NB4 (cell line): ENCODE data around the gene SLC25A6.

Experiments
- CTCF ChIP-seq: IDR thresholded peaks from one replicate; pipeline ENCODE4 v1.5.1; 2012; ENCODE audit warnings: low read depth, low read length
- POLR2A ChIP-seq: IDR thresholded peaks from 2 replicates; pipeline ENCODE4 v1.6.1; 2011; ENCODE audit warnings: mild to moderate bottlenecking; ENCODE audit not compliant: insufficient read length; ENCODE audit errors: extremely low read depth

GRCh38 chrX:1418901-1419544, 27.1 kb upstream of the SLC25A6 start:
- TF ChIP-seq CTCF (no peak), POLR2A (no peak)
